ENCODE data around the gene ORC5. TPM values are rescaled to one million over a fixed set of nuclear protein-coding genes. Genes with fewer than 3 reads are reported as not detected.
A peak's percentile ranks its signal among the peaks of the same experiment; 100 is the strongest.
"Not testable (repeated sequence)": the region's sequence is repeated elsewhere in the genome, so short reads cannot be mapped to it uniquely, and the experiment has no call there.

ORC5 gene
- 30.8 and 32.2 TPM in 2 replicates for total RNA-seq (2012; rRNA removed)

DNA sequence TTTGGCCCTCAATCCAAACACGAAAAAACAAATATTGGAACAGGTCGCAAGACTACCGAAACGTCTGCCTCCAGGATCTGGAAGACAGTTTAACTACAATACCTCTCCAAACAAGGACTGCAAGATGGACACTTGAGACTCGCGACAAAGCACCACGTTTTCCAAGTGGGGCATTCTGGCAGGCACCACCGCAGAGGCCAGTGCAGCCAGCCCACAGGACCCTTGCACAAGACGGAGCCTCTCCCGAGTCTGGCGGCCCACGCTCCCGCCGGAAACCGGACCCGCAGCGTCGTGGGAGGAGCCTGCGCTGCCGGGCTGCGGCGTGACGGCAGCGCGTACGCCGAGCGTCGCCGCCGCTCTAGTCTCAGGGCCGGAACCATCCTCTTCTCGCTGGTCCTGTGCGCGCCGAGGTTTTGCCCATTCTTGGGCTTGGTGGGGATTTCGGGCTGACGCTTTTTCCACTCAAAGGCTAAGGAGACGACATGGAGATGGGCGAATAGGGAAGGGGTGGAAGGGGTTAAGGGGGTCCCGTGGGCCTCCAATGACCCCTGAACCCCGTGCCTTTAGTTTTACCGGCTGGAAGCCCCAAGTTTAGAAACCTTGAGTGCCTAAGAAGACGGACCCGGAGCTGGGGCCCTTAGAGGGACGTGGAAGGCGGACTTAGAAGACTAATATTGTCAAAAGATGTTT is at the start of gene ORC5:
ORC5 (minus strand) TSS at position 283 of the 690 bp plus-strand sequence; CDS start at position 174, 109 bp downstream.
- Histone ChIP-seq H3K4me1 (ENCODE audit: control insufficient read depth, insufficient read depth, low read length) (peaks cover 19% of the 10 kb centered on the region), H3K9ac (ENCODE audit: low read depth, low read length) (peak within 1 kb of the TSS; percentile 93), H3K27me3 (ENCODE audit: control insufficient read depth, insufficient read depth, low read length) (no peaks in the 10 kb centered on the region), H3K36me3 (ENCODE audit: insufficient read depth, low read length) (peaks cover 10% of the 10 kb centered on the region), H3K9me3 (replicated peaks; ENCODE audit: low read length) (no peaks in the 10 kb centered on the region), H3K4me3 (ENCODE audit: low read length) (peak within 1 kb of the TSS; percentile 100), H3K4me2 (ENCODE audit: low read length) (peak within 1 kb of the TSS; percentile 82)

- H3K4me2 ChIP-seq (ENCODE audit: low read length) = no peak overlapping the region
- H3K9me3 ChIP-seq (replicated peaks; ENCODE audit: low read length) = no peaks in the 10 kb centered on the region
- no peak overlapping the region for H3K4me3 ChIP-seq (ENCODE audit: low read length)
- H3K4me1 ChIP-seq (ENCODE audit: control insufficient read depth, insufficient read depth, low read length) = no peaks in the 10 kb centered on the region
- H3K27me3 ChIP-seq (ENCODE audit: control insufficient read depth, insufficient read depth, low read length) = peaks cover 3% of the 10 kb centered on the region
- no peak overlapping the region for H3K9ac ChIP-seq (ENCODE audit: low read depth, low read length)
- no peaks in the 10 kb centered on the region for H3K36me3 ChIP-seq (ENCODE audit: insufficient read depth, low read length)
Observed at GRCh38 chr7:104255616-104256015, 47.8 kb upstream of the ORC5 start.

DNA sequence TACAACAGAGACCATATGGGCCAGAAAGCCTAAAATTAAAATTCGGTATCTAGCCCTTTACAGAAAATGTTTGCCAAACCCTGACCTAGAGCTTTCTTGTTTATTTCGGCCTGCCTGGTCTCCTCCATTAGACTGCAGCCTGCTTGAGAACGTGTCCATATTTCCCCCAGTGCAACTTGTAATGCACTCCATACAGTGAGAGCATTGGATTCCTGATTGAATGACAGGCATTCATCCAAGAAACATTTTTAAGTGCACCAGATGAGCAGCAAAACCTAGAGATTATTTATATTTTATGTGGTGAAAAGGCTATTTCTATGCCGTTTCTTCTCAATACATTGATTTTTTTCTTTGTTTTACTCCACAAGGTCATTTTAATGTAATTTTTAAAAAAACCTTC is 47.4 kb upstream of the ORC5 start:
- no peaks in the 10 kb centered on the region for H3K36me3 ChIP-seq (ENCODE audit: insufficient read depth, low read length)
- no peak overlapping the region for H3K4me2 ChIP-seq (ENCODE audit: low read length)

GRCh38 chr7:104254696-104255095 is 46.9 kb upstream of the ORC5 start:
- peaks cover 4% of the 10 kb centered on the region for H3K27me3 ChIP-seq (ENCODE audit: control insufficient read depth, insufficient read depth, low read length)
- no peaks in the 10 kb centered on the region for H3K4me1 ChIP-seq (ENCODE audit: control insufficient read depth, insufficient read depth, low read length)
- H3K9me3 ChIP-seq (replicated peaks; ENCODE audit: low read length) = no peaks in the 10 kb centered on the region
- no peak overlapping the region for H3K4me3 ChIP-seq (ENCODE audit: low read length)
- H3K9ac ChIP-seq (ENCODE audit: low read depth, low read length) = no peak overlapping the region
- H3K4me2 ChIP-seq (ENCODE audit: low read length) = no peak overlapping the region
- no peaks in the 10 kb centered on the region for H3K36me3 ChIP-seq (ENCODE audit: insufficient read depth, low read length)

More for the DNA sequence above, 47.4 kb upstream of the ORC5 start:
- Histone ChIP-seq H3K4me3 (ENCODE audit: low read length) (no peak overlapping the region), H3K4me1 (ENCODE audit: control insufficient read depth, insufficient read depth, low read length) (no peaks in the 10 kb centered on the region), H3K9ac (ENCODE audit: low read depth, low read length) (no peak overlapping the region), H3K9me3 (replicated peaks; ENCODE audit: low read length) (no peaks in the 10 kb centered on the region), H3K27me3 (ENCODE audit: control insufficient read depth, insufficient read depth, low read length) (peaks cover 3% of the 10 kb centered on the region)

DNA sequence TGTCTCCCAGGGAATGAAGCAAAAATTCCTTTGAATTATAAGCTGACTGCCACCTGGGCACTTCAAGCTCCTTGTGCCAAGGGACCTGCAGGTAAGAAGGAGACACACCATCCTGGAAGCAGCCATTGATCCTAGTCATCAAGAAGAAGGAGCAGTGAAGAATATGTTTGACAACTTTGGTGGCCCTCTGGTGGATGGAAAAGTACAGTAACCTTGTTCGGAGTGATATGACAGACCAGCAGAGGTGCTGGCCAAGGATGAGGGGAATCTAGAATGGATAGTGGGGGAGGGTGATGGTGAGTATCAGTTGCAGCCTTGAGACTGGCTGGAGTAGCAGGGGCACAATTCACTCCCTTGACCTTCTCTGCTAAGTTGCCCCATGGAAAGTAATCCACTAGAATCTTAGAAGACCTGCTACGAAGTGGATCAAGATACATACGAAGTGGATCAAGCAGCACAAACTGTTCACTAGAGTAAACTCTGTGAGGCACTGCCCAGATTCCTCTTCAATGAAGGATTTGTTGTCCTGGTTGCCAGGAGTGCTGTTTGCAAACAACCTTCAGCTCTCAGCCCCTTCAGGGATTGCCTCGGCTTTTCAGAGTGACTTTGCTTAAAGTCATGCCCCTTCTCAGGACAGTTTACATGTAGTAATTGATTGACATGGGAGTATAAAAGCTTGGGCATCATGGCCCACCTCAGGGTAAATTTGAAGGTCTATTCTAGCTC is 44.8 kb upstream of the ORC5 start:
- Histone ChIP-seq H3K4me2 (ENCODE audit: low read length) (no peak overlapping the region), H3K27me3 (ENCODE audit: control insufficient read depth, insufficient read depth, low read length) (peaks cover 6% of the 10 kb centered on the region), H3K9me3 (replicated peaks; ENCODE audit: low read length) (no peaks in the 10 kb centered on the region), H3K9ac (ENCODE audit: low read depth, low read length) (no peak overlapping the region), H3K4me3 (ENCODE audit: low read length) (no peak overlapping the region), H3K4me1 (ENCODE audit: control insufficient read depth, insufficient read depth, low read length) (no peaks in the 10 kb centered on the region), H3K36me3 (ENCODE audit: insufficient read depth, low read length) (no peaks in the 10 kb centered on the region)

GRCh38 chr7:104242638-104243037 is 34.8 kb upstream of the ORC5 start:
- no peaks in the 10 kb centered on the region for H3K9me3 ChIP-seq (replicated peaks; ENCODE audit: low read length)
- H3K4me1 ChIP-seq (ENCODE audit: control insufficient read depth, insufficient read depth, low read length) = no peaks in the 10 kb centered on the region
- no peak overlapping the region for H3K4me2 ChIP-seq (ENCODE audit: low read length)
- peaks cover 6% of the 10 kb centered on the region for H3K27me3 ChIP-seq (ENCODE audit: control insufficient read depth, insufficient read depth, low read length)
- H3K4me3 ChIP-seq (ENCODE audit: low read length) = no peak overlapping the region
- H3K9ac ChIP-seq (ENCODE audit: low read depth, low read length) = no peak overlapping the region
- H3K36me3 ChIP-seq (ENCODE audit: insufficient read depth, low read length) = no peaks in the 10 kb centered on the region

DNA sequence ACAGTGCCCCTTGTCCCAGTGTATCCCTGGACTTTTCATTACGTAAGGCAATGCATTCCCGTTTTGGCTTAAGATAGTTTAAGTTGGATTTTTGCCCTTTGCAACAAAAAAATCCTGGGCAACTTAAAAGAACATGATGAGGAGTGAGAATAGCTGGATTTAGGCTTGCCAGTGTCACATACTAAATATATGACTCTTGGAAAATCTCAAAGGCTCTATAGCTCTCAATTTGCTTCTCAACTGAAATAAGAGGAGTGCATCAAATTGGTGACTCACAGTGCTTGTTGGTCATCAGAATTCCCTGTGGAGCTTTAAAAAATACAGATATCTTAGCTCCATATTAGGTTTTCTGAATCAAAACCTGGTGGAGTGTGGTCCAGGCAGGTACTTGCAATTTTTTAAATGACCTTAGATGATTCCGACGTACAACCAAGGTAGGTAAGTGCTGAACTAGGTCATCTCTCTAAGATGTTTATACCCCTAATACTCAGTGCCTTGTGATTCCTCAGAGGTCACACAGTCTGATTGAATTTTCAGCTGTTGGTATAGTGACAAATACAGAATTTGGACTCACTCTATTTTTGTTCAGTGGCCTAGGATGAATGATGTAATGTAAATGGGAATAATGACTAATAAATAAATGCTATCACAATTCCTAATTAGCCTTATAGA is 33.9 kb upstream of the ORC5 start:
- Histone ChIP-seq H3K9me3 (replicated peaks; ENCODE audit: low read length) (no peaks in the 10 kb centered on the region), H3K4me2 (ENCODE audit: low read length) (no peak overlapping the region), H3K27me3 (ENCODE audit: control insufficient read depth, insufficient read depth, low read length) (peaks cover 9% of the 10 kb centered on the region), H3K4me3 (ENCODE audit: low read length) (no peak overlapping the region), H3K9ac (ENCODE audit: low read depth, low read length) (no peak overlapping the region), H3K4me1 (ENCODE audit: control insufficient read depth, insufficient read depth, low read length) (no peaks in the 10 kb centered on the region), H3K36me3 (ENCODE audit: insufficient read depth, low read length) (no peaks in the 10 kb centered on the region)

- Histone ChIP-seq H3K9ac (ENCODE audit: low read depth, low read length) (no peak overlapping the region), H3K4me3 (ENCODE audit: low read length) (no peak overlapping the region), H3K4me1 (ENCODE audit: control insufficient read depth, insufficient read depth, low read length) (no peaks in the 10 kb centered on the region), H3K36me3 (ENCODE audit: insufficient read depth, low read length) (no peaks in the 10 kb centered on the region), H3K27me3 (ENCODE audit: control insufficient read depth, insufficient read depth, low read length) (peaks cover 9% of the 10 kb centered on the region), H3K4me2 (ENCODE audit: low read length) (no peak overlapping the region), H3K9me3 (replicated peaks; ENCODE audit: low read length) (no peaks in the 10 kb centered on the region)
Observed at GRCh38 chr7:104241135-104241534, 33.3 kb upstream of the ORC5 start.

DNA sequence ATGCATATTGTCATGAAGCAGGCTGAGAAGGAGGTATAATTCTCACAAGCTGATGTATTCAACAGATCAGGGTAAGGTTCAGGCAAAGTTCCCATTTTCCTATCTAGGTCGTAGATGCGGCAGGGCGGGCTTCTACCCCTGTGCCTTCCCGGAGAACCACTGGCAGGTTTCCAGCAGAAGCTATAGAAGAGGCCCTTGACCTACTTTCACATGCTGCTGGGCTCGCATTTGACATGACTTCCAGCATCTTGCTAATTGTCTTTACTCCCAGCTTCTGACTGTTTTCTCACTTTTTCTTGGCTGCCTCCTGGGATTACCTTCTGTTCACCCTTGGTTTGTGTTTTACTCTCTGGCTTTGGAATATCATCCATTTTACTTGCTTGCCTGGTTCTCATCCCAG is 32.6 kb upstream of the ORC5 start:
- H3K9ac ChIP-seq (ENCODE audit: low read depth, low read length) = no peak overlapping the region
- H3K4me3 ChIP-seq (ENCODE audit: low read length) = no peak overlapping the region
- no peaks in the 10 kb centered on the region for H3K9me3 ChIP-seq (replicated peaks; ENCODE audit: low read length)
- peaks cover 9% of the 10 kb centered on the region for H3K27me3 ChIP-seq (ENCODE audit: control insufficient read depth, insufficient read depth, low read length)
- no peaks in the 10 kb centered on the region for H3K4me1 ChIP-seq (ENCODE audit: control insufficient read depth, insufficient read depth, low read length)
- no peaks in the 10 kb centered on the region for H3K36me3 ChIP-seq (ENCODE audit: insufficient read depth, low read length)
- no peak overlapping the region for H3K4me2 ChIP-seq (ENCODE audit: low read length)

DNA sequence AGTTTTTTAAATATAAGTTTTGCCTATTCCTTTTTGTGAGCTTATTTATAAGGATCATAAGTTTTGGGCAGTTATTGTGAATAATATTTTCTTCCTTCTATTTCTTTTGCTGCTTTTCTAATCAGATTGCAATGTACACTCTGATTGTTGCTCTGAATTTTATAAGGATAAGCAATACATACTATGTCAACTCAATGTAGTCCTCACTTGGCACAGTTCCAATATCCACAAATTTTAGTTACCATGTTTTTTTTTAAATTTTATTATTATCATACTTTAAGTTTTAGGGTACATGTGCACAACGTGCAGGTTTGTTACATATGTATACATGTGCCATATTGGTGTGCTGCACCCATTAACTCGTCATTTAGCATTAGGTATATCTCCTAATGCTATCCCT is 27.2 kb upstream of the ORC5 start:
- H3K9me3 ChIP-seq (replicated peaks; ENCODE audit: low read length); H3K9ac ChIP-seq (ENCODE audit: low read depth, low read length); H3K4me3 ChIP-seq (ENCODE audit: low read length); H3K4me1 ChIP-seq (ENCODE audit: control insufficient read depth, insufficient read depth, low read length); H3K4me2 ChIP-seq (ENCODE audit: low read length); H3K36me3 ChIP-seq (ENCODE audit: insufficient read depth, low read length): not testable (repeated sequence)
- H3K27me3 ChIP-seq (ENCODE audit: control insufficient read depth, insufficient read depth, low read length) = peaks cover 23% of the 10 kb centered on the region

DNA sequence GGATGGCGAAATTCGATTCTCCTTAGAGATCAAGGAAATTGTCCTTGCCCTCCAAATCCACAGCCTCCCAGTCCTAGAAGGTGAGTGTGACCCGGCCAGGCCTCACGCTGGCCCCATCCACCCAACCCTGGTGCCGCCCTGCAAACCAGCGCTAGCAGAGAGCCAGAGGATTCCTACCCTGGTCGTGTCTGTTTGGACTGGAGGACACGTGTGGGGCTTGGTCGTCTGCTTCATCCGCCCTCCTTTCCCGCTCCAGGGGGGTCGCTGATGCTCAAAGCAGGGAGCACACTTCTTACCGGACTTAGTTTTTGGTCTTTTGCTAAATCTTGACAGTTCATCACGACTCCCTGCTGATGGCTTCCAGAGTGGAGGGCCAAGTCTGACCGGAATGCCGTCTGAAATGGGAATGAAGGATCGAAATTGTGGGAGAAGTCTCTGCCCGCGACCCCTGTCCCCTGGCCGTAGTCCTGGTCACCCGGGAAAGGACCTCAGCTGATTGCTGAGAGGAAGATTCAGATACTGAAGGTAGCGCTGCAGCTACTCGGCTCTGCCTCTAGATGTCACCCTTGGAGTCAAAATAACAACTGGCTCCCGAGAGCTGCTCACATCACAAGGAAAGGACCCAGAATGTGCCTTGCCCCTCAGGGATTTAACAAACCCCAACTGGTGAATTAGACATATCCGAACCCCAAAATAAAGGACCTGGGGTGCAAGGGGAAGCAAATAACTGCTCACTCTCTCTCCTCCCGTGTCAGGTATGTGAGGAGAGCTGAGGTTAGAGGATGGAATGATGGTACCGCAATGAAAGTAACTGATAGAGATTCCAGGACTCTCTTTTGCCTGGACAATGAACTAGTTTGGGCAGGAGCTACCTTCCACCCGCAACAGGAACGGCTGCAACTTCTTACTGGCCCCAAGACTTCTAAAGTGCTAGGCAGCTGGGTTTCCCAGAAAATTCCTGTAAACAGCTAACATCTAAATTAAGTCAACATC is 23.5 kb upstream of the ORC5 start:
- peaks cover 25% of the 10 kb centered on the region for H3K27me3 ChIP-seq (ENCODE audit: control insufficient read depth, insufficient read depth, low read length)
- H3K9me3 ChIP-seq (replicated peaks; ENCODE audit: low read length) = no peaks in the 10 kb centered on the region
- peaks cover 4% of the 10 kb centered on the region for H3K4me1 ChIP-seq (ENCODE audit: control insufficient read depth, insufficient read depth, low read length)
- no peaks in the 10 kb centered on the region for H3K36me3 ChIP-seq (ENCODE audit: insufficient read depth, low read length)
- H3K4me3 ChIP-seq (ENCODE audit: low read length) = no peak overlapping the region
- H3K4me2 ChIP-seq (ENCODE audit: low read length) = peak overlapping the region; percentile 77
- H3K9ac ChIP-seq (ENCODE audit: low read depth, low read length) = no peak overlapping the region
